Aorta (tissue), 5 donors: ENCODE measurements around the gene PECR. TPM values are rescaled to one million over a fixed set of nuclear protein-coding genes. Genes with fewer than 3 reads are reported as not detected.

Experiments used
- ATAC-seq: fragments of 200-7000 bp; cut with Tn5 transposase; one replicate; pipeline ENCODE4 v1.9.1; 2022; ENCODE audit warnings: moderate library complexity; ENCODE audit not compliant: low FRiP score
- DNase-seq, 2 donors: peaks; one replicate each; pipeline ENCODE4 v3.0.0-alpha.2; 2020
- H3K27ac ChIP-seq, 2 donors: one replicate each; pipeline ENCODE4 v1.5.1; 2013; ENCODE audit warnings: low read length in 2 of 2, mild to moderate bottlenecking in 2 of 2, moderate library complexity in 2 of 2, control low read depth in 1 of 2, inconsistent platforms in 1 of 2, low read depth in 1 of 2
- H3K27me3 ChIP-seq, 2 donors: one replicate each; pipeline ENCODE4 v1.6.1; 2013; ENCODE audit warnings: control low read depth in 1 of 2, low read length in 1 of 2, mild to moderate bottlenecking in 1 of 2, moderate library complexity in 1 of 2; ENCODE audit not compliant: insufficient read depth in 2 of 2, control insufficient read depth in 1 of 2
- H3K36me3 ChIP-seq, 2 donors: one replicate each; pipeline ENCODE4 v1.6.1; 2013; ENCODE audit warnings: control low read depth in 1 of 2, low read length in 1 of 2, mild to moderate bottlenecking in 1 of 2; ENCODE audit not compliant: insufficient read depth in 2 of 2, control insufficient read depth in 1 of 2
- H3K4me1 ChIP-seq, 2 donors: one replicate each; pipeline ENCODE4 v1.6.1; 2013; ENCODE audit warnings: low read length in 2 of 2, control low read depth in 1 of 2, mild to moderate bottlenecking in 1 of 2, moderate library complexity in 1 of 2; ENCODE audit not compliant: insufficient read depth in 2 of 2, control insufficient read depth in 1 of 2
- H3K4me3 ChIP-seq, 2 donors: one replicate each; pipeline ENCODE4 v1.5.1; 2013; ENCODE audit warnings: low read length in 2 of 2, control low read depth in 1 of 2, mild to moderate bottlenecking in 1 of 2
- H3K9me3 ChIP-seq: one replicate; pipeline ENCODE4 v1.6.1; 2013; ENCODE audit warnings: mild to moderate bottlenecking, low read length; ENCODE audit not compliant: control insufficient read depth
- WGBS, 2 donors: extraction: QIAGEN DNeasy Blood & Tissue Kit; methylation state at CpG; one replicate each; pipeline ENCODE4 v1.1.7; 2013; 5-methylcytosine and 5-hydroxymethylcytosine counted together
- intact Hi-C, 2 donors: fragments of 100-400 bp; cut with DNase I; formaldehyde crosslinking; loops; one replicate each; pipeline versions ENCODE4 v1.14.2 to v1.15.0; 2022
- polyA plus RNA-seq, 2 donors: library from polyadenylated mRNA; stranded (reverse); fragments of 200-250 nt; gene quantifications; one replicate each; pipeline ENCODE4 v1.2.3, GENCODE V29; 2013
- total RNA-seq, 2 donors: library from RNA; stranded (reverse); fragmentation: NEBNext Ultra II Directional; extraction: Animal tissue kit (Norgen Biotek cat#: 25700); gene quantifications; one replicate each; pipeline ENCODE4 v1.2.1, GENCODE V29; 2021
- donor health status: healthy with polysubstance abuse.
- donor health status: Bipolar disorder and iron deficiency.
- donor health status: DM: no; HTN: no; CAD: no.
- donor health status: DM: no; HTN: no; CAD: no.
- donor health status: DM: yes; HTN: yes; CAD: no.

PECR gene
- total and polyA plus RNA-seq, 4 donors = 2.8 to 9.3 (median 4.3) TPM

- H3K27ac ChIP-seq = no peak overlapping the region
- WGBS, 2 donors = 79 to 91% methylated on average over 1 of the region's 1 CpG
- intact Hi-C loops = no loop called here
- no peaks in the 10 kb centered on the region for H3K9me3 ChIP-seq
- H3K4me3 ChIP-seq = no peak overlapping the region
- peaks cover 5 to 8% of the 10 kb centered on the region in 2 donors for H3K36me3 ChIP-seq
- peaks cover 2 to 6% of the 10 kb centered on the region in 2 donors for H3K4me1 ChIP-seq
- H3K27me3 ChIP-seq = no peaks in the 10 kb centered on the region
- ATAC-seq (no peak), DNase-seq (no peak)
Measured at GRCh38 chr2:216116418-216116817, 34.8 kb upstream of the PECR start.

DNA sequence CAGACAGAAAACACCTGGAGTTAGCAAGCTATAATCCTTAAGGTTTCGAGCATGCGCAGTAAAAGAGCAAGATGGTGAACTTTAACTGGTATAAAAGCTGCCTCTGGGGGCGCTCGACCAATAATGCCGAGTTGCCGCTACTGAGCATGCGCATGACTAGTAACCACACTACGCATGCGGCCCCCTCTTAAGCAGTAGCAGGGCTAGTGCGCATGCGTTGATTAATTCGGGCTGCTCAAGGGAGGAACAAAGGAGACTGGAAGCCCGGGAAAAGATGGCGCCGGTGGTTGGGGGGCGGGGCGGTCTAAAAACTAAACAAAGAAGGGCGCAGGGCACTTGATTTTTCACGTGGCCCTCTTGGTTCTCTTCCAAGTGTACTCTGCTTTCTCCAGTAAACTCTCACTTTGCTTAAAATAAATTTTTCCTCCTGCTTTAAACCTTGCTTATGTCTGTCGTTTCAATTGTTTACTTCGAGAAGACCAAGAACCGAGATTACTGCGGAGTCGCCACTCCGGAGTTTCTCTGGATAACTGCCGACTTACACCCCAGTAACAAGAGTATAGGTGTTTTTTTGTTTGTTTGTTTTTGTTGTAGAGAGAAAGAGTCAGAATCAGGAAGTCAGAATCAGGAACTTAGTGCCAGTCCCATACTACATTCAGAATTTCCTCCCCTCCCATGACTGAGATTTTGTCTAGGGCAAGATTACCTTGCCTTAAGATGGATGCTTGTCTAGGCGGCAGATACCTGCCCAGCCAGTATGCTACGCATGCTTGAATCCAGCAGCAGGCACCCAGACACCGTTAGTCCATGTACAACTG is 33.3 kb upstream of the PECR start:
- H3K4me3 ChIP-seq = peak overlapping the region; percentile 87 to 92
- ATAC-seq (peak; percentile 96), DNase-seq (peak; percentile 98 to 99)
- peak overlapping the region in 1 of 2 donors; percentile 75 for H3K27ac ChIP-seq
- WGBS, 2 donors = 8% methylated on average over 29 of the region's 29 CpGs
- H3K36me3 ChIP-seq = peaks cover 3 to 6% of the 10 kb centered on the region in 2 donors
- H3K9me3 ChIP-seq = no peaks in the 10 kb centered on the region
- H3K27me3 ChIP-seq = no peaks in the 10 kb centered on the region
- intact Hi-C loops = no loop called here
- peaks cover 2 to 6% of the 10 kb centered on the region in 2 donors for H3K4me1 ChIP-seq

GRCh38 chr2:216114382-216114713 is 32.7 kb upstream of the PECR start:
- no peak for ATAC-seq
- peaks cover 3 to 6% of the 10 kb centered on the region in 2 donors for H3K36me3 ChIP-seq
- no peak overlapping the region for H3K4me3 ChIP-seq
- DNase-seq = no peak
- intact Hi-C loops = no loop called here
- WGBS, 2 donors = 37 to 38% methylated on average over 4 of the region's 4 CpGs
- peak overlapping the region in 1 of 2 donors; percentile 24 for H3K27ac ChIP-seq
- H3K27me3 ChIP-seq = no peaks in the 10 kb centered on the region
- no peaks in the 10 kb centered on the region for H3K9me3 ChIP-seq
- peaks cover 2 to 6% of the 10 kb centered on the region in 2 donors for H3K4me1 ChIP-seq

DNA sequence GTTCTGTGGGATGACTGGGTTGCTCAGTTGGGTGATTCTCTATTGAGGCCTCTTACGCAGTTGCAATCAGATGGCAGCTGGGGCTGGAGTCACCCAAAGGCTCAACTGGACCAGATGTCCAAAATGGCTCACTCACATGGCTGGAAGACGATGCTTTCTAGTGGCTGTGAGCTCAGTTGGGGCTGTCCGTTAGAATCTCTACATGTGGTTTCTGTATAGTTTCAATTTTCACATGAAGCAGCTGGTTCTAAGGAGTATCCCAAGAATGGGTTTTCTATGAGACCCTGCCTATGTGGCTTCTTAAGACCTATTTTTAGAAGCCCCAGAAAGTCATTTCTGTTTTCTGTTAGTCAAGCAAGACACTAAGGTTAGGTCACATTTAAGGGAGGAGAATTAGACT is 32.0 kb upstream of the PECR start:
- H3K36me3 ChIP-seq = peaks cover 3 to 6% of the 10 kb centered on the region in 2 donors

GRCh38 chr2:216112926-216113325 is 31.3 kb upstream of the PECR start:
- 80 to 87% methylated on average over 4 of the region's 4 CpGs for WGBS, 2 donors
- peaks cover 3 to 6% of the 10 kb centered on the region in 2 donors for H3K36me3 ChIP-seq
- ATAC-seq = no peak

More for the DNA sequence above, 32.0 kb upstream of the PECR start:
- 85 to 90% methylated on average over 3 of the region's 3 CpGs for WGBS, 2 donors
- DNase-seq = no peak
- peaks cover 2 to 6% of the 10 kb centered on the region in 2 donors for H3K4me1 ChIP-seq
- intact Hi-C loops = no loop called here
- no peak overlapping the region for H3K27ac ChIP-seq
- H3K9me3 ChIP-seq = no peaks in the 10 kb centered on the region
- no peaks in the 10 kb centered on the region for H3K27me3 ChIP-seq
- no peak overlapping the region for H3K4me3 ChIP-seq
- no peak for ATAC-seq

GRCh38 chr2:216111122-216111521 is 29.5 kb upstream of the PECR start:
- H3K27me3 ChIP-seq = no peaks in the 10 kb centered on the region
- H3K4me1 ChIP-seq = peaks cover 0 to 2% of the 10 kb centered on the region in 2 donors
- WGBS, 2 donors = 87% methylated on average over 7 of the region's 7 CpGs

More at GRCh38 chr2:216112926-216113325, 31.3 kb upstream of the PECR start:
- Histone ChIP-seq H3K27me3 (no peaks in the 10 kb centered on the region), H3K4me1 (peaks cover 2 to 6% of the 10 kb centered on the region in 2 donors), H3K27ac (no peak overlapping the region), H3K9me3 (no peaks in the 10 kb centered on the region), H3K4me3 (no peak overlapping the region)
- no peak for DNase-seq
- intact Hi-C loops = no loop called here

DNA sequence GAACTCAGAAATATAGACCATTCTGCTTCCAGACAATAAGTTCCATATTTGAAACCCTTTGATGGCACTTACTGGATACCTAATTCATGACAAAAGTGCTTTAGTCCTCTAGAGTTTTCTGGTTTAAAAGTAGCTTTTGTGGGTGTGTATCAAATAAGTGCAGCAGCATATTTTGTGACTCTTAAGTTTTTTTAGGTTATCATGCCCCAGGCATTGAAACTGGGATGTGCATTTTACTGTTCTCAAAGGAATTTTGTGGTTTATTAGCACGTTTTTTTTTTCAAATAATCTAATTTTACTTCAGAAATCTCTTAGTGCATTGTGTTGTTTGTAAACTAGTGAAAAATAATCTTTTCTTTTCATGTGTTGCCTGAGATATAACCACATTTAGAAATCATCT is 29.0 kb upstream of the PECR start:
- no peaks in the 10 kb centered on the region for H3K9me3 ChIP-seq
- DNase-seq = no peak
- no peak for ATAC-seq
- no peaks in the 10 kb centered on the region for H3K27me3 ChIP-seq
- H3K4me3 ChIP-seq = no peak overlapping the region
- peaks cover 0 to 2% of the 10 kb centered on the region in 2 donors for H3K36me3 ChIP-seq
- H3K4me1 ChIP-seq = peaks cover 0 to 2% of the 10 kb centered on the region in 2 donors
- no peak overlapping the region for H3K27ac ChIP-seq
- intact Hi-C loops = no loop called here
- 4 to 18% methylated on average over 1 of the region's 1 CpG for WGBS, 2 donors

More at GRCh38 chr2:216111122-216111521, 29.5 kb upstream of the PECR start:
- intact Hi-C loops = no loop called here
- H3K36me3 ChIP-seq = peaks cover 0 to 2% of the 10 kb centered on the region in 2 donors
- DNase-seq (no peak), ATAC-seq (no peak)
- no peak overlapping the region for H3K27ac ChIP-seq
- H3K4me3 ChIP-seq = no peak overlapping the region
- no peaks in the 10 kb centered on the region for H3K9me3 ChIP-seq

GRCh38 chr2:216109962-216110614 is 28.5 kb upstream of the PECR start:
- intact Hi-C loops = no loop called here
- H3K4me1 ChIP-seq = peaks cover 0 to 2% of the 10 kb centered on the region in 2 donors
- H3K9me3 ChIP-seq = no peaks in the 10 kb centered on the region
- peak overlapping the region; percentile 74 to 84 for H3K4me3 ChIP-seq
- peaks cover 0 to 2% of the 10 kb centered on the region in 2 donors for H3K36me3 ChIP-seq
- no peaks in the 10 kb centered on the region for H3K27me3 ChIP-seq
- WGBS, 2 donors = 9 to 10% methylated on average over 10 of the region's 10 CpGs
- DNase-seq (no peak), ATAC-seq (no peak)
- no peak overlapping the region for H3K27ac ChIP-seq
